Activated CD8-positive, alpha-beta memory T cell treated with anti-CD3 and anti-CD28 coated beads for 36 hours (primary cell): ENCODE data around the gene FAM131B. TPM values are rescaled to one million over a fixed set of nuclear protein-coding genes. Genes with fewer than 3 reads are reported as not detected.
"Not testable (repeated sequence)": the region's sequence is repeated elsewhere in the genome, so short reads cannot be mapped to it uniquely, and the experiment has no call there.

Experiments
- CTCF ChIA-PET: fragments of 350-600 bp; sonication (Branson Sonifier 250); formaldehyde crosslinking; loops from one replicate; lab custom pipeline; 2021; ENCODE audit warnings: antibody characterized with exemption; lab: Charles Lee
- POLR2A ChIA-PET: fragments of 350-600 bp; sonication (Branson Sonifier 250); formaldehyde crosslinking; loops from one replicate; lab custom pipeline; 2021; ENCODE audit warnings: antibody characterized with exemption; lab: Charles Lee
- total RNA-seq, 2 experiments: library from RNA; stranded (reverse); gene quantifications; one replicate each; pipeline ENCODE4 v1.2.3, GENCODE V29; 2021

Gene FAM131B
- 1 to 10 TPM; 2.2 to 2.3 TPM for total RNA-seq

- CTCF ChIA-PET: interaction anchor here (0.7 to 1.2 kb wide), 2 partner anchors 10 to 13 kb away, joined by 3 read pairs; no protein-coding TSS in a partner anchor
- POLR2A ChIA-PET: interaction anchor here (0.6 kb wide), 1 partner anchor 8 kb away, joined by 3 read pairs; no protein-coding TSS in a partner anchor
Observed at GRCh38 chr7:143362131-143363015, at the start of gene FAM131B. FAM131B (minus strand) TSS chr7:143362713; CDS start chr7:143362603, 110 bp downstream.

- ChIA-PET POLR2A (no interaction called here), CTCF (no interaction called here)
Observed at GRCh38 chr7:143411976-143412708, 49.6 kb upstream of the FAM131B start.

GRCh38 chr7:143410521-143411004, 48.0 kb upstream of the FAM131B start:
- ChIA-PET CTCF (no interaction called here), POLR2A (no interaction called here)

- POLR2A ChIA-PET: interaction anchor here (0.9 kb wide), 1 partner anchor 29 kb away, joined by 3 read pairs; no protein-coding TSS in a partner anchor
- CTCF ChIA-PET: interaction anchor here (2.0 to 2.8 kb wide), 2 partner anchors 29 to 168 kb away, joined by 7 to 11 read pairs; no protein-coding TSS in a partner anchor
Observed at GRCh38 chr7:143408686-143409561, 46.4 kb upstream of the FAM131B start, which contains the start of gene EPHA1. EPHA1 (minus strand) TSS chr7:143408856; CDS start chr7:143408805, 51 bp downstream.

- CTCF ChIA-PET: interaction anchor here (0.6 to 2.9 kb wide), 4 partner anchors 8 to 1702 kb away, joined by 3 to 15 read pairs (median 9); no protein-coding TSS in a partner anchor
- POLR2A ChIA-PET: interaction anchor here (1.0 to 1.7 kb wide), 2 partner anchors 27 to 145 kb away, joined by 3 to 5 read pairs; partner anchors contain the start of gene GSTK1
Observed at GRCh38 chr7:143408252-143408685, 45.8 kb upstream of the FAM131B start.

GRCh38 chr7:143407287-143408251, 45.1 kb upstream of the FAM131B start:
- ChIA-PET CTCF (interaction anchor here (0.6 to 2.9 kb wide), 4 partner anchors 9 to 1701 kb away, joined by 3 to 15 read pairs (median 9); no protein-coding TSS in a partner anchor), POLR2A (interaction anchor here (1.0 to 1.7 kb wide), 2 partner anchors 26 to 144 kb away, joined by 3 to 5 read pairs; partner anchors contain the start of gene GSTK1)

- ChIA-PET POLR2A (interaction anchor here (0.7 kb wide), 1 partner anchor 11 kb away, joined by 4 read pairs; no protein-coding TSS in a partner anchor), CTCF (interaction anchor here (0.9 to 2.9 kb wide), 2 partner anchors 9 to 11 kb away, joined by 3 to 15 read pairs; no protein-coding TSS in a partner anchor)
Observed at GRCh38 chr7:143406002-143406357, 43.5 kb upstream of the FAM131B start.

- ChIA-PET POLR2A (no interaction called here), CTCF (interaction anchor here (0.9 to 2.9 kb wide), 2 partner anchors 8 to 11 kb away, joined by 3 to 15 read pairs; no protein-coding TSS in a partner anchor)
Observed at GRCh38 chr7:143405173-143406001, 42.9 kb upstream of the FAM131B start.

GRCh38 chr7:143402233-143402632, 39.7 kb upstream of the FAM131B start:
- CTCF ChIA-PET, POLR2A ChIA-PET: not testable (repeated sequence)

- ChIA-PET POLR2A (no interaction called here), CTCF (interaction anchor here (1.2 kb wide), 1 partner anchor 16 kb away, joined by 4 read pairs; no protein-coding TSS in a partner anchor)
Observed at GRCh38 chr7:143401265-143401664, 38.8 kb upstream of the FAM131B start.

- CTCF ChIA-PET: no interaction called here
- POLR2A ChIA-PET: no interaction called here
Observed at GRCh38 chr7:143399642-143400041, 37.1 kb upstream of the FAM131B start.

GRCh38 chr7:143399151-143399550, 36.6 kb upstream of the FAM131B start:
- CTCF ChIA-PET: no interaction called here
- POLR2A ChIA-PET: no interaction called here

- CTCF ChIA-PET: no interaction called here
- POLR2A ChIA-PET: no interaction called here
Observed at GRCh38 chr7:143398616-143399015, 36.1 kb upstream of the FAM131B start.

GRCh38 chr7:143397710-143398530, 35.4 kb upstream of the FAM131B start:
- POLR2A ChIA-PET: no interaction called here
- CTCF ChIA-PET: interaction anchor here (1.5 kb wide), 1 partner anchor 8 kb away, joined by 3 read pairs; no protein-coding TSS in a partner anchor
